H1 (cell line): ENCODE data around the gene FHL2. TPM values are rescaled to one million over a fixed set of nuclear protein-coding genes. Genes with fewer than 3 reads are reported as not detected.

ENCODE experiments used
- CHD1 ChIP-seq: IDR thresholded peaks from 2 replicates; pipeline ENCODE4 v1.6.1; 2012; ENCODE audit warnings: low read depth, low read length, improper control_type of control experiment
- GABPA ChIP-seq: IDR thresholded peaks from 2 replicates; pipeline ENCODE4 v1.6.1; 2011; ENCODE audit warnings: mild to moderate bottlenecking, low read length, moderate library complexity, borderline replicate concordance; ENCODE audit not compliant: insufficient read depth
- polyA plus RNA-seq, 7 experiments: library from polyadenylated mRNA; depleted of rRNA in 3 of 7; stranded (reverse) in 5 of 7; unstranded in 2 of 7; fragments of >200 nt in 5 of 7; fragments of 200-250 nt in 2 of 7; gene quantifications; 1 replicate in 5 of 7; 2 replicates in 1 of 7; 4 replicates in 1 of 7; pipeline versions ENCODE4 v1.2.1 to v1.2.3, GENCODE V29; 2011 to 2013; ENCODE audit warnings: missing spikeins in 2 of 7, mixed read lengths in 2 of 7
- total RNA-seq: library from RNA; stranded (reverse); fragmentation: NEBNext Ultra II Directional; extraction: Animal tissue kit (Norgen Biotek cat#: 25700); gene quantifications from 2 replicates; pipeline ENCODE4 v1.2.1, GENCODE V29; 2021
- TF ChIP-seq, protein P1 (sequence below): IDR thresholded peaks from 2 replicates; pipeline ENCODE4 v1.6.1; 2011; ENCODE audit warnings: low read depth, mild to moderate bottlenecking, low read length; ENCODE audit not compliant: insufficient read depth
- TF ChIP-seq, protein P2 (sequence below): IDR thresholded peaks from 2 replicates; pipeline ENCODE4 v1.6.1; 2011; ENCODE audit warnings: low read length, improper control_type of control experiment

Gene FHL2
- total and polyA plus RNA-seq, 2 of the 8 experiments (the other 6 are each of a cell fraction or from before 2014, with no cell fraction given) = 33.2 to 64.3 TPM

- TF ChIP-seq CHD1 = no peak
- TF ChIP-seq, protein P1, sequence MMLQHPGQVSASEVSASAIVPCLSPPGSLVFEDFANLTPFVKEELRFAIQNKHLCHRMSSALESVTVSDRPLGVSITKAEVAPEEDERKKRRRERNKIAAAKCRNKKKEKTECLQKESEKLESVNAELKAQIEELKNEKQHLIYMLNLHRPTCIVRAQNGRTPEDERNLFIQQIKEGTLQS = no peak
- TF ChIP-seq, protein P2, sequence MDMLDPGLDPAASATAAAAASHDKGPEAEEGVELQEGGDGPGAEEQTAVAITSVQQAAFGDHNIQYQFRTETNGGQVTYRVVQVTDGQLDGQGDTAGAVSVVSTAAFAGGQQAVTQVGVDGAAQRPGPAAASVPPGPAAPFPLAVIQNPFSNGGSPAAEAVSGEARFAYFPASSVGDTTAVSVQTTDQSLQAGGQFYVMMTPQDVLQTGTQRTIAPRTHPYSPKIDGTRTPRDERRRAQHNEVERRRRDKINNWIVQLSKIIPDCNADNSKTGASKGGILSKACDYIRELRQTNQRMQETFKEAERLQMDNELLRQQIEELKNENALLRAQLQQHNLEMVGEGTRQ = no peak
- TF ChIP-seq GABPA = no peak
- TF ChIP-seq, all 59 proteins: peak for 0
These were observed 33.6 kb downstream of the FHL2 start (continued) for GRCh38 chr2:105365206-105365605.
